Activated B cell treated with CpG ODN at 0.5 μM for 24 hours (primary cell): ENCODE results near the gene ID4. TPM values are rescaled to one million over a fixed set of nuclear protein-coding genes. Genes with fewer than 3 reads are reported as not detected.

Source experiments
- ATAC-seq: fragments of 200-7000 bp; cut with Tn5 transposase; one replicate; pipeline ENCODE4 v1.10.0; 2021; ENCODE audit warnings: low read depth, mild to moderate bottlenecking, moderate library complexity
- CTCF ChIA-PET: fragments of 350-600 bp; sonication (Branson Sonifier 250); formaldehyde crosslinking; loops from one replicate; lab custom pipeline; 2021; ENCODE audit warnings: antibody characterized with exemption; lab: Charles Lee
- POLR2A ChIA-PET: fragments of 350-600 bp; sonication (Branson Sonifier 250); formaldehyde crosslinking; loops from one replicate; lab custom pipeline; 2021; ENCODE audit warnings: antibody characterized with exemption; lab: Charles Lee
- DNase-seq: peaks from one replicate; pipeline ENCODE4 v3.0.0; 2022
- H3K27ac Mint-ChIP-seq: one replicate; pipeline ENCODE4 v1.8.0; 2020; ENCODE audit warnings: mixed read lengths
- H3K27me3 Mint-ChIP-seq: one replicate; pipeline ENCODE4 v1.8.0; 2021; ENCODE audit warnings: mixed read lengths
- H3K36me3 Mint-ChIP-seq: one replicate; pipeline ENCODE4 v1.8.0; 2021; ENCODE audit warnings: low read depth, mixed read lengths
- H3K4me1 Mint-ChIP-seq: one replicate; pipeline ENCODE4 v1.8.0; 2021; ENCODE audit warnings: mixed read lengths
- H3K4me3 Mint-ChIP-seq: one replicate; pipeline ENCODE4 v1.8.0; 2020; ENCODE audit warnings: mild to moderate bottlenecking, mixed read lengths
- H3K9me3 Mint-ChIP-seq: one replicate; pipeline ENCODE4 v1.8.0; 2020; ENCODE audit warnings: mixed read lengths
- CTCF ChIP-seq: fragments of 200-600 bp; IDR thresholded peaks from one replicate; pipeline ENCODE4 v1.8.0; 2022; ENCODE audit warnings: antibody characterized with exemption, mild to moderate bottlenecking
- intact Hi-C: fragments of 100-400 bp; cut with micrococcal nuclease; formaldehyde crosslinking; loops from one replicate; pipeline ENCODE4 v1.15.1; 2024
- total RNA-seq: library from RNA; stranded (reverse); gene quantifications from 2 replicates; pipeline ENCODE4 v1.2.3, GENCODE V29; 2022

ID4 gene
- total RNA-seq, 1 donor from 2014 or later = not detected

GRCh38 chr6:19796452-19796851 is 40.7 kb upstream of the ID4 start:
- Mint-ChIP-seq H3K27ac (no peak overlapping the region), H3K27me3 (no peaks in the 10 kb centered on the region), H3K9me3 (peaks cover 11% of the 10 kb centered on the region), H3K4me3 (no peak overlapping the region), H3K36me3 (no peaks in the 10 kb centered on the region), H3K4me1 (no peaks in the 10 kb centered on the region)
- DNase-seq = no peak
- intact Hi-C loops = no loop called here
- no peak for TF ChIP-seq CTCF
- ChIA-PET CTCF (no interaction called here), POLR2A (no interaction called here)
- ATAC-seq = no peak

DNA sequence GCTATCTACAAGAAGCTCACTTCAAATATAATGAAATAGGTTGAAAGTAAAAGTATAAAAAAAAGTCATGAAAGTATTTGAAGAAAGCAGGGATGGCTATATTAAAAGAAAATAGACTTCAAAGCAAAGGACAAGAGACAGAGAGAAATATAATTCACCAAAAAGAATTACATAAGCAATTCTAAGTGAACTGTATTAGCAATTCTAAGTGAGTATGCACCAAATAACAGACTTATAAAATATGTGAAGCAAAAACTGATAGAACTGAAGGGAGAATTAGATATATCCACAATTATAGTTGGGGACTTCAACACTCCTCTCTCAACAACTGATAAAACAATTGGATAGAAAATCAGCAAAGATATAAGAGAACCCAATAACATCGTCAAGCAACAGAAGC is 38.8 kb upstream of the ID4 start:
- H3K36me3 Mint-ChIP-seq = no peaks in the 10 kb centered on the region
- H3K4me1 Mint-ChIP-seq = no peaks in the 10 kb centered on the region
- H3K4me3 Mint-ChIP-seq = no peak overlapping the region
- no peak for DNase-seq
- ChIA-PET CTCF (no interaction called here), POLR2A (no interaction called here)
- intact Hi-C loops = no loop called here
- H3K27ac Mint-ChIP-seq = no peak overlapping the region
- ATAC-seq = no peak
- TF ChIP-seq CTCF = no peak
- H3K9me3 Mint-ChIP-seq = peaks cover 11% of the 10 kb centered on the region
- peaks cover 4% of the 10 kb centered on the region for H3K27me3 Mint-ChIP-seq

- intact Hi-C loops = no loop called here
- DNase-seq = no peak
- ChIA-PET CTCF (no interaction called here), POLR2A (no interaction called here)
- ATAC-seq = no peak
- H3K27me3 Mint-ChIP-seq = peaks cover 29% of the 10 kb centered on the region
- peaks cover 12% of the 10 kb centered on the region for H3K4me1 Mint-ChIP-seq
- H3K27ac Mint-ChIP-seq = no peak overlapping the region
- no peaks in the 10 kb centered on the region for H3K9me3 Mint-ChIP-seq
- TF ChIP-seq CTCF = no peak
- no peaks in the 10 kb centered on the region for H3K36me3 Mint-ChIP-seq
- no peak overlapping the region for H3K4me3 Mint-ChIP-seq
Observed at GRCh38 chr6:19802656-19803055, 34.5 kb upstream of the ID4 start.

DNA sequence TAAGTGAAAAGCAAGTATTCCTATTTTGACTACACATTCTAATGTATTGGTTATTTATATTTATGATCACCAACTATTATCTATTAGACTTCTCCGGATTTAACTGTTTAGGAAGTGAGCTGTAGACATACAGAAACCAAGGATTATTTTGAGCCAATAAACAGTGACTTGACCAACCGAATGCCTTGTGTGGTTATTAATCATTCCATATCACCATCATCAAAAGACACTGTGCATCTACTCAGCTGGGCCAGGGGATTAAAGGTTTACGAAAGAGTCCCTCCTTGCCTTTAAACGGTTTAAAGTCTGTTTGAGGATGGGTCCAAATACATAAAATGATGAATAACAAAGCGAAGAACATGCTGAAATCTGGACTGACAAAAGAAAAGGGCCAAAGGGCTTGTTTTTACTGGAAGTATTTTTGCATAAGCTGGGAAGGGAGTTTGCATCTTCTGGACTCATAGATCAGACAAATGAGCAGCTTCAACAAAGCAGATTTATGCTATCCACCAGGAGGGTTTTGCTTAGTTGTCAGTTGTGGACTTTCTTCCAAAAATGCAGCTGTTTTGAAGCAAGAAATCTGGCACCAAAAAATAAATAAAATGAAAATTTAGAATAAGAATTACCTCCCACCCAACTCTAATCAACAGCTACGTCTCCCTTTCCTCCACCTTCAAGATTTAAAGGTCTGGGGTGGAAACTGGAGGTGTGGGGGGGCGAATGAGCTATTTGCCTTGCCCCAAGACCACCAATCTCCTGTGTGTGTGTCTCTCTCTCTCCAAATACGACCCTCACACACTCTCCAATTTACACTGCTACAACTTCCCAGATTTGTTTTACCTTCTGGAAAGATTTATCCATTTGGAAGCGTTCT is 33.6 kb upstream of the ID4 start:
- ATAC-seq = no peak
- no peak for DNase-seq
- Mint-ChIP-seq H3K4me1 (peaks cover 12% of the 10 kb centered on the region), H3K27me3 (peaks cover 29% of the 10 kb centered on the region), H3K9me3 (no peaks in the 10 kb centered on the region), H3K4me3 (no peak overlapping the region), H3K27ac (no peak overlapping the region), H3K36me3 (no peaks in the 10 kb centered on the region)
- TF ChIP-seq CTCF = no peak
- intact Hi-C loops = no loop called here
- ChIA-PET POLR2A (no interaction called here), CTCF (no interaction called here)

GRCh38 chr6:19804205-19805128 is 32.7 kb upstream of the ID4 start:
- DNase-seq = no peak
- Mint-ChIP-seq H3K36me3 (no peaks in the 10 kb centered on the region), H3K27me3 (peaks cover 29% of the 10 kb centered on the region), H3K4me3 (peak overlapping the region; percentile 61), H3K9me3 (no peaks in the 10 kb centered on the region), H3K27ac (no peak overlapping the region), H3K4me1 (peaks cover 12% of the 10 kb centered on the region)
- intact Hi-C loops = no loop called here
- no peak for TF ChIP-seq CTCF
- peak; percentile 25 for ATAC-seq
- POLR2A ChIA-PET = no interaction called here
- CTCF ChIA-PET = no interaction called here
